GM04504 (cell line): ENCODE measurements around the gene LRRC75A.
A peak's percentile ranks its signal among the peaks of the same experiment; 100 is the strongest.
"Not testable (repeated sequence)": the region's sequence is repeated elsewhere in the genome, so short reads cannot be mapped to it uniquely, and the experiment has no call there.

Source experiments
- DNase-seq: peaks from one replicate; pipeline ENCODE4 v3.0.0-alpha.2; 2012; ENCODE audit warnings: low read depth

The LRRC75A gene

DNA sequence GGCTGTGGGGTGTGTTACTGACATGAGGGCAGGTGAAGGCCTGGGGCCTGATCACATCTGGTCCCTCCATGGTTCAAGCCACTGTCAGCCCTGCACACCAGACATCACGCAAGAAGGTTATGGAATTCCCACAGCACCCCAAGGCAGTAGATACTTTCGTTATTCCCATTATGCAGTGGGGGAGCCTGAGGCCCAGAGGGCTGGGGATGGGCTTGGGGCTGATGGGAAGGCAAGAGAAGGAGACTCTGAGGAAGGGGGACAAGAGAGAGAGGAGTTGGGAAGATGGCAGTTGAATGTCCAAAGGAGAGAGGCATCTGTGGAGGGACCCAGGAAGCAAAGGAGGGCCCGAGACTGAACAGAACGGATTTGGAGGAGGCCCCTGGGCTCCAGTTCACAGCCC lies 42.0 kb downstream of the LRRC75A start:
- DNase-seq = no peak

DNA sequence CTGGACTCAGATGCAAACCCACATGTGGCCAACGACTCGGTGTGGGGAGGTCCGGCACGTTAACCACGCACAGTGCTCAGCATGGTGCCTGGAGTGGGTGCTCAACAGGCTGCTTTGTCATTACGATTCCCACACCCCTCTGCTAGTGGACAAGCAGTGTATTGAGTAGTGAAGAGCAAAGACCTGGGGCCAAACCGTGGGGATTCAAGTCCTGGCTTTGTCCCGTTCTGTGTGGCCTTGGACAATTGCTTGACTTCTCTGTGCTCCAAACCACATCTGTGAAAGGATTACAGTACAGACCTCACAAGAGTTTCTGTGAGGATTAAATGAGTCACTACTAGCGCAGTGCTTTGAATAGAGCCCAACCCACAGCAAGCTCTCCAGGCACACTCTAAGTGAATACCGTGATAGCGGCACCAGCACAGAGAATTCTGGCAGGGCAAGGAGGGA lies 42.8 kb downstream of the LRRC75A start:
- no peak for DNase-seq

DNA sequence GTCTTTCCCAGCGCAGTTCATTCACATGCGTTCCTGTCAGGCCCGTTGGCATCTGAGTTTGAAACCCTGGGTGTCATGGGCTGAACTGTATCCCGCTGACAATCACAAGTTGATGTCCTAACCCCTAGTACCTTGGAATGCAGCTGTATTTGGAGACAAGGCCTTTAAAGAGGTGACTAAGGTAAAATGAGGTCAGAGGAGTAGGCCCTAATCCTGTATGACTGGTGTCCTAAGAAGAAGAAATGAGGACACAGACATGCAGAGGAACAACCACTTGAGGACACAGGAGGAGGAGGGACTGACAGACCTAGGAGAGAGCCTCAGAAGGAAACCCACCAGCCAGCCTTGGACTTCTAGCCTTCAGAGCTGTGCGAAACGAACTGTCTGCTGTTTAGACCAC lies 43.5 kb downstream of the LRRC75A start:
- no peak for DNase-seq

DNA sequence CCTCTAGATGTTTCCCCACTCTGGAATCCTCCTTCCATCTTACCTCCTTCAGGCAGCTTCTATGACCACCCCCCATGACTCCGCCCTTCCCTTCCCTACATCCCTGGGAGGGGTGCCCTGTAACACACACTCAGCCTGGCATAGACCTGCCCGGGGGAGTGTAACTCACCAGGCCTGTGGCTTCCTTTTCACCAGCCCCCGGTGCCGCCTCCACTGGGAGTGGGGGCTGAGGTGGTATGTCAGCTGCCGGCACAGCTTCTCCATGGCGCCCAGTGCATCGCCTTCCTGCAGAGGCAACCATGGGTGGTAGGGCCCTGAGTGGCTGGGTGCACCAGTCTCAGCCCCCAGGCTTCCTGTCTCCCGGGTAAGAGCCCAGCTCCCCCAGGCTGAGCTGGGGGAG lies 44.3 kb downstream of the LRRC75A start:
- DNase-seq = no peak

DNA sequence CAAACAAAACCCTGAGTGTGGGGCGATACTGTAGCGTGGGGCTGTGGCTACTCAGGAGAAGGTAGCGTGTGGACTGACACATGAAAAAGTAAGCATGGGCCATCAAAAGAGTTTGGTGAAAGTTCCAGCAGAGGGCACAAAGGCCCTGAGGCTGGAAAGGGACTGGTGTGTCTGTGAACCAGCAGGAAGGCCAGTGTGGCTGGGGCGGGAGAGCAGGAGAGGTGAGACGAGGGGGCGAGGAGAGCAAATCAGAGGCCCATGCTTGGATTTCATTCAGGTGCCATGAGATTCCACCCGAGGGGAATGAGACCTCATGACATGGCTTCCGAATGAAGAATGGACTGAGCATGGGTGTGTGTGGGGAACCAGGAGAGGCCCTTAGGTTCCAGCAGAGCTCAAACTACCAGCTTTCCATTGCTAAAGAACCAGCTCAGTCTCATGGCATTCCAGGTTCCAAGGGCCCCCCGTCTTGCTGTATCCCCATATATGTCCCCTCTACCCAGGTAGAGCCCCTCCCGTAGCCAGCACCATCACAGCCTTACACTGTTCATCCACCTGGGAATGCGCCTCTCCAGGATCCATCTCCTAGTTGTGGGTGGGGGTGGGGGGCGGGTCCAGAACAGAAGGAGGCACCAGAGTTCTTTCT lies 45.5 kb downstream of the LRRC75A start:
- DNase-seq = no peak

DNA sequence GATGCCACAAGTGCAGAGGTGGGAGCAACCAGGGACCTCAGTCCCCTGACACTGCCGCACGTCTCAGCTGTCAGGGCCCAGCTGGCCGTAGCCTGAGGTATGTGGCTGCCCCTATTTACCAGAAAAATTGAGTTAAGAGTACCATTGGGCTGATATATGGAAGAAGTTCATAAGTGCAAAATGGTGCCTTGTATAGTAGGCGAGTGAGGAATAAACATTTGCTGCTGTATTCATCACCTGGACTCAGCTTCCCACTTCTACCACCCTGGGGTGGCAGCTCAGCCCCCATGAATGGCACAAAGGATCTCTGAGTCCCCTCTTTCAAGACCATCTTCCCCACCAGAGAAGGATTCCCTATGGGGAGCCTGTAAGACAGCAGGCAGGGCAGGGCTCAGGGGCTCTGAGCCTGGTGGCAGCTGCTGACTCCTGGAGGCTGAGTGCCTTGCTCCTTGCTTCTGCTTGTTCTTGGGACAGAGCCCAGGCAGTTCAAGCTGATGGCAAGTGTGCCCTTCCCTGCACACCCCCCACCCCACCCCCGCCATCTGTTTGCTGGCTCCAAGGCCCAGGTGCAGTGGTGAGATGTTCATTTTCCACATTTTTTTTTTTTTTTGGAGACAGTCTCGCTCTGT lies 47.6 kb downstream of the LRRC75A start:
- DNase-seq = no peak

DNA sequence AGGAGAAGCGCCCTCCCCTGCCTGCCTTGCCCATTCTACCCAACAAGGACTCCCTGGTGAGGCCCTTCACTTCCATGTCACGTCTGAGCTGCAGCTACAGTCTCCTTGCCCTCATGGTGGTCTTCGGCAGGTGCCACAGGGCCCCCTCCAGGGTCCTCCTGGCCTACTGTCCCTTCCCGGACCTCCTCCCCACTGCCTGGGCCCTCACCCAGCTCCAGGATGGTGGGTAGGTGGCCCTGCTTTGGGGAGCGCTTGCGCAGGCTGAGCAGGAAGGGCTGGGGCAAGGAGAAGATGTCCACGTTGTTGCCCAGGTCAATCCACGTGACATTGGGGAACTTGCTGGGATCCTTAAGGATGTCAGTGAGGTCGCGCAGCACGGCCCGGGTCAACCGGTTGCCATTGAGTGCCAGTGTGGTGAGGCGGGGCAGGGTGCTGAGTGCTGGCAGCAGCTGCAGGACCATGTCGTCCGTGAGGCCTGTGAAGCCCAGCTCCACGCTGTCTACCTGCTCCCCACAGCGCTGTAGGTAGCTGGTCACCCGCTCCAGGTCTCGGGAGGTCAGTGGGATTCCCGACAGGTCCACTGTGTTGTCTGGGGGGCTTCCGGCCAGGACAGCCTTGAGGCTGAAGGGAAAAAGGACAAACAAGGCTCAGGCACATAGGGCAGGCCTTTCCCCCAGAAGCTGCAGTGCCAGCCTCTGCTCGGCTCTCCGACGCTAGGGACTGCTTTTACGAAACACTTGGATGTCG lies 48.3 kb downstream of the LRRC75A start:
- DNase-seq = no peak

DNA sequence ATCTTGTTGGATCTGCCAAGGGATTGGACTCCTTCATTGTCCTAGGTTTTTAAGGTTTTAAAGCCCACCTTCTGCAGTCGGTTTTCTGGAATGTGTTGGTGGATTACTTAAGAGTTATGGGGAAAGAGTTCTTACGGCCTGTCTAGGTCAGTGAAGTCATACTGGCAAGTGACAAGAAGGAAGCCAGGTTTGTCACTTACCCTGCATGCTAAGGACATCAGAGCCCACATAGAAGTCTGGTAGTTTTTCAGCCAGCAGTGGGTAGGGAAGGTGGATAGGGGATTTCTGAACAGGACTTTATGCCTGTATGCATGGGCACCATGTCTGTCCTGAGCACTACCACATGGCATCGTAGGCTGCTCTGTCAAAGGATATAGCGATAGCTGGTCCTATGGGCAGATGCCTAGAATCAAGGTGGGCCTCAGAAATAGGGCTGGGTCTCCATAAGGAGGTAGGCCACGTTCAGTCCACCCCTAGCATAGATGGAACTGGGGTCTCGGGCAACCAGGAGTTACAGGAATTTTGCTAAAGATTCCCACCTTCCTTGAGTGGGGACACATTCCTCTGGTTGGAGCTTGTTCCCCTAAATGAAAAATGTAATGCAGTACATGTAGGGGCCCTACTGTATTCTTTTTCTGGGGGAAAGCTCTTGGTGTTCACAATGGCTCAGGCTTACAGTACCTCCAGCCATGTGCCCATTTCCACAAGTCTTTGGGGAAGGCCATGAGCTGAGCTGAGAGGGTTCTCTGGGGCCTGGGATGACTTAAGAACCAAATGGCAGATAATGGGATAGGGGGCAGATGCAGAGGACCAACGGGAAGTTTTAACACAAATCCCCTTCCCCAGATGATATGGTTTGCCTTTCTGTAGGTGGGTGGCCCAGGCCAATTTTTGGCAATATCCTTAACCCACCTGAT lies 49.1 kb downstream of the LRRC75A start:
- no peak for DNase-seq

DNA sequence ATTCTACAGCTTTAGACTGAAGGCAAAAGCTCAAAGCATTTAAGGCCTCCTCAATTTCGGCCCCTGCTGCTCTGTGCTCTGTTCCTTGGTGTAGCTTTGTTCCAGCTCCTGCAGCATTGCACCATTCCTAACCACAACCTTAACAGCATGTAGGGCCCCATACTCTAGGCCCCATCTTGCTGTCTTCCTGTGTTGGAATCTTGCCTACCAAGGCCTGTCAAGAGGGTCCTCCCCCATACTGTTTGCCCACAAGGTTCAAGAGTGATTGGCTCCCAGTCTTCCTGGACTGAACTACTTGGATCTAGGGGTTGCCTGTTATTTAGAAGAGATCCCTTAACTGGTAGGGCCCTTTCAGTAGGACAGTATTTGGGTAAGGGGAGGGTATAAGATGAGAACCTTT lies 49.9 kb downstream of the LRRC75A start:
- no peak for DNase-seq

DNA sequence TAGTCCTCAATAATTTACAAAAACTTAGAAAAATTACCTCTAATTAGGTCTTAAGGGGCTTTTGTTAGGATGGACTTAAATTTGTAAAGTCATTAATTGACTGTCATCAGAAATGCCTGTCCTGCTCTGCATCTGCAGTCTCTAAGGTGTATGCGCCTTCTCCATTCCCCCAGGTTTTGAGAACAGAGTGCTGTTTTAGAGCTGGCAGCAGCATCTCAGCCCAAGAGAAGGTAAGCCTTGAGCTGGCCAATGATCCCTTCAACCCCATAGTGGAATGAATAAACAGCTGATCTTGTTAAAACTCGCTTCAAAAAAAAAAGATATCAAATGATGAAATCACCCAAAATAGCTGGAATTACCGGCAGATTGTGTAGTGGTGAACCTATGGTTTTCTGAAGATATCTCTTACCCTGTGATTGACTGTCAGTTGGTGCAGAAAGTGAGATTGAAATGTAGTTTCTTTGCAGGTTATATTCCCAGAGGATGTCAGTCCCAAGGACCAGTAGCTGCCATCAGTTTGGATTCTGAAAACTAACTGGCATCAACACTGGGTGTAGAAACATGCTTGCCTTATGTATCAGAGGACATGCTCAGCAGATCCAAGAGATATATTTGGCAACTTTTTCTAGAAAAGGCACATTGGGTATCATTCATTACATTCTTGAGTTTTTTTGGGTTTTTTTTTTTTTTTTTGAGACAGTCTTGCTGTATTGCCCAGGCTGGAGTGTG lies 50.9 kb downstream of the LRRC75A start:
- no peak for DNase-seq

DNA sequence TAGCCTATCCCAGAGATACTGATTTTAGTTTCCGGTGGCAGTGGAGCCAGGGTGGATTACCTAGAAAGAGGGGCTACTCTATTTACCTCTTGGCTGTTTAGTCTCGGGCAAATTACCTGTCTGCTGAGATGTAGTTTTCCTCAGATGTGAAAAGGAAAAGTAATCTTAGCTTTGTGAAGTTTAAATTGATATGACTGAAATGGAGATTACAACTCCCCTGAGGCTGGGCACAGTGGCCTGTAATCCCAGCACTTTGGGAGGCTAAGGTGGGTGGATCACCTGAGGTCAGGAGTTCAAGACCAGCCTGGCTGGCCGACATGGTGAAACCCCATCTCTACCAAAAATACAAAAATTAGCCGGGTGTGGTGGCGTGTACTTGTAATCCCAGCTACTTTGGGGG lies 51.6 kb downstream of the LRRC75A start:
- DNase-seq = not testable (repeated sequence)

DNA sequence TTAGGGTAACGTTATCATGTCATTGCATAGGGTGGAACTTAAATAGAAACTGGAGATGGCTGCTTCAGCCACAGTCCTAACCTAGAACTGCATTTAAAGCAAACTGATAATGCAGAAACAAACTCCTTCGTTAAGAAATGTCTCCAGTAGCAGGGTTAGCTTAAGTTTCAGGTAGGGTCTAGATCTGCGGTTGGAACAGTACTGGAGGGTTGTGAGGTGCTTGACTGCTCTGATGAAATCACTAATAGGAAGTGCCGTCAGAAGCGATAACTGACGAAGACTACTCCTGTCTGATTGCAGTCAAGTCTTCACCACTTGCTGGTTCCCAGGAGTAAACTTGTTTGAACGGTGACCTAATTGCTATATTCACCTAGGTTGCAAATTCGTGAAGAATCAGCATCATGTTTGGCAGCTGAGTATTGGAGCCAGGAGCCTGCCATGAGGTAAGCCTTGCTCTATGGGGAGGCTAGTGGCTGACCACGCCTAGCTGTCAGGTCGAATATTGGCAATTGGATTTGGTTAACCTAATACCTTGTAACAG lies 52.1 kb downstream of the LRRC75A start:
- DNase-seq = no peak

DNA sequence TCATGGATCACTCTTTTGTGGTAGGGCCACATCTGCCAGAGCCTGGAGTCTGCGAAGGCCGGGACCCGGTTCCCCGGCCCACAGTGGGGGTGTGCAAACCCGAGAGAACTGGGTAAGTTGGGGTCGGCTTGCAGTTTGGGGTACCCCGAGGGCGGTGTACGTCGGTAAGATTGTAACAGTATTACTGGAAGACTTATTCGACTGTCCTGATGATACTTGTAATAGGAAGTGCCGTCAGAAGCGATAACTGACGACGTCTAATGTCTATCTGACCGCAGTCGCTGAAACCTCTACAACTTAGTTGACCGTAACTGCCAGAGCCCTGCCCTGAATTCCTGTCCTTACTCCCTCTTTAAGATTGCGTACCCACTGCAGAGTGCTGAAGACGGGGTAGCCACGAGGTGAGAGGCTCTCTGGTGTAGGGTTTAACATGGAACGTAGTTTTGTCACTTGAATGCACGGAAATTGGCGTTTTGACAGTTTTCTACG lies 52.6 kb downstream of the LRRC75A start:
- no peak for DNase-seq

DNA sequence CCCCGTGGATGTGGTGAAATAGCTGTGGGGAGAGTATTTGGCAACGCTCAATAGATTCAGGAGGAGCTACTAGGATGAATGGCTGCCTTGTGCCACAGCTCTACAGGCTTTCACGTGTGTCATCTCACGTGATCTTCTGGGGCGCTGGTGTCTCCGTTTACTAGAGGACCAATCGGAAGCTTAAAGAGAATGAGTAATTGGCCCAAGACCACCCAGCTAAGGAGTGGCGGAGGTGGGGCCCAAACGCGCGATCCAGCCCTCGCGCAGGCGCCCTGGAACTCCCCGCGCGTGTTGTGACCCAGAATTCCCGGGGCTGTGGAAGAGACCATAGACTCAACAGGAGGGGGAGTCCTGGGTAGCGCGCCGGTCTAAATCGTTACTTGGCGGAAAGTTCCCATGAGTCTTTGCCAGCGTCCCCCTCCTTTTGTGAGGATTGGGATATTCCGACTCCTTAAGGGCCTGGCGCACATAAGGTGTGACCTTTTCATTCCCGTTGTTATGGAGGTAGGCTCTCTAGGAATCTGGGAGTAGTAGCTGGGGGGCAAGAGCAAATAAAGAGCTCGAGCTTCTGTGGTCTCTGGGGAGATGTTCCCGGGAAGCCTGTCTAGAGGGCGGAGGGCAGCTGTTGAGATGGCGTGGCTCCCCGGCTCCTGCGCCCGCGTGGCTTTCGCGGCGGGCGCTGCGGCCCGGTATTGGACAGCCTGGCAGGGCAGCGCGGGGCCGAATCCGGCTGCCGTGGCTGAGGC lies 53.3 kb downstream of the LRRC75A start:
- DNase-seq = peak; percentile 99

DNA sequence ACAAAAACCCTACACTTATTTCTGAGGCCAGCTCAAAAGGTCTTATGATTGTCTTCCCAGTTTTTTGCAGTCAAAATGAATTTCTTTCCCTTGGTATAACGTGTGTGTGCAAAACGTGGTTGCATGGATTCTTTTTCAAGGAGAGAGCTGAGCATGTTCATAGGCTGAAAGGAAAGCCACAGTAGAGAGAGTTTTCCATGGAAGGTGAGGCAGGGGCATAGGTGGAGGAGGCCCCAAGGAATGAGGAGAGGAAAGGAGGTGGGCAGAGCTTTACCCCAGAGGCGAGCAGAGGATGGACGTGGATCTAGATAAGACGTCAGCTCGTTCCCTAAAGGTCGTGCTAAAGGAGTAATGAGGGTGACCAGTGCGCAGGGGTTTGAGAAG lies 53.8 kb downstream of the LRRC75A start:
- DNase-seq = no peak

DNA sequence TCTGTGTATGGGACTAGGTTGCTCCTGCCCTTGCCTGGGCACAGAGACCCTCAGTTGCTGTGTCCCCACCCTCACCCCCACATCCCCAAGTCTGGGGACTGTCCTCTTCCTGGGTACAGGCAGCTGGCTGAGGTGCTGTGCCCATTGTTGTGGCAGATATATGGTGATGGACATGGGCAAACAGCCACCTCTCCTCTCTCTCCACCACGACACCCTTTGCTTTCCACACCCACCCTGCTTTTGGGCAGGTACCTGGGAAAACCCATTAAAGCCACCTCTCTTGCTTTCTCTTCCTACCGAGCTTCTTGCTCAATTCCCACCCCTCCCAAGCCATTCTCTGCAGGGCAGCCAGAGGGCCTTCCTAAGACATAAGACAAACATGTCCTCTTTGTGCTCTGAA lies 54.9 kb downstream of the LRRC75A start:
- DNase-seq = no peak

DNA sequence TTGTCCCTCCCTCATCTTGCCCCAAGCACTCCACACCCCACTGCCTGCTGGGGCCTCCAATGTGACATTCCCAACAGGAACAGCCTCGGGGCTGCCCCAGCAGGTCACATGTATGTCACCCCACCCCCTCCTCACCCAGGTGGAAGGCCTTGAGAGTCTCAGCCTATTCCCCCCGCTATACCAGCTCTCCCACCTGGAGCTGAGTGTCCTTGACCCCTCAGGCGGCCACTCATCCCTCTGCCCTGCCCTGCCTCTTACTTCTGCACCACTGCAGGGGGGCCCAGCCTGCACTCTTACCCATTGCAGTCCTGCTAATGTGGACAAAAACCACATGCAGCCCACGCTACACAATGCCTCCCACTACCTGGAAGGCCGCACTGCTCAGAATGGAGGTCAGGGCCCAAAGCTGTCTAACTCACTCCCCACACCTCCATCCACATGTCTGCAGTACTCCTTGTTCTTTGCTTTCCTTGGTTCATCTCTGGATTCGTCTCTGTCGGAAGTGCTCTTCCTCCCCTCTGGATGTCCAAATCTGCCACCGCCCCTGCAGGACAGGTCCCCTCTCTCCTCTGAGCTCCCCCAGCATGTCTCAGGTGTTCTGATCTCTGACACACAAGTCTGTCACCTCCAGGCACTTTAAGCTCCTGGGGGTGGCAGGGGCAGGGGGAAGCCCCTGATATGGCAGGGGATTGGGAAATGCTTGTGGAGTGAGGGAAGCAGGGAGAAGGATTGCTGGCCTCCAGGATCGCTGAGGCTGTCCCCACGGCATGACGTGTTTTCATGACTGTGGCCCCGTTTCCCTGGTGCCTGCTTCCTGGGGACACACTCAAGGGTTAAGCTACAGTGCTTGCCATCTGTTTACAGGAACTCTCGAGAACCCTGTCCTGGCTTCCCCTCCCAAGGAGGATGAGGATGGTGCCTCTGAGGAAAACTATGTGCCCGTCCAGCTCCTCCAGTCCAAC lies 55.8 kb downstream of the LRRC75A start:
- DNase-seq = no peak

DNA sequence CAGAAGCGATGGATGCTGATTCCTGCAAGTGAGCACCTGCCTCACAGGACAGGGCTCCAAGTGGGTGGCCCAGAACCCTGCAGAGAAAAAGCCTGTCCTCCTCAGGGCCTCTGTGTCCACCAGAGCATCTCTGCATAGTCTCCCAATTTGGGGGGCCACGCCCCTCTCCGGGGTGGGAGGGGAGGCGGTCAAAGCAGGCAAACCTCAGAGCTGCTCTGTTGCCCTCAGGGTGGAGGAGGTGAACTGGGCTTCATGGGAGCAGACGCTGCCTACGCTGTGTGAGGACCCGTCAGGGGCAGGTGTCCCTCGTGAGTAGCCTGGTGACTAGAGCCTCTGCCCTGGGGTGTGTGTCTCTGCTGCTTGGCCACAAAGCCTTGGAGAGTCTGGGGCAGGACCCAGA lies 57.3 kb downstream of the LRRC75A start:
- DNase-seq = no peak

DNA sequence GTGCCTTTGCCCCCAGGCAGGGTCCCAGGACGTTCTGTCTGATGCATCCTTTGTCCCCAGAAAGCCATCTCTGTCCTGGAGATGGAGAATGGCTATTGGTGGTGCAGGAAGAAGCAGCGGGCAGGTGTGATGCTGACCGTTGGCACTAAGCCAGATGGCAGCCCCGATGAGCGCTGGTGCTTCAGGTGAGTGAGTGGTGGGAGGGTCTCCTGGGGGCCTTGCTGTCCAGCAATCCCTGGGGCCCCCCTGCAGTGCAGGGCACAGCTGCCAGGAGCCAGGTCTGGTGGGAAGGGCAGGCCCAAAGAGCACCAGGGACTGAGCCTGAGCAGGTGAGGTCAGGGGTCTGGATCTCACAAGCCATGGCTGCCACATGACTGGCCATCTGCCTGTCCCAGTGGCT lies 58.5 kb downstream of the LRRC75A start:
- no peak for DNase-seq
